Measurements from ENCODE around the gene TDP1. TPM values are rescaled to one million over a fixed set of nuclear protein-coding genes. Genes with fewer than 3 reads are reported as not detected.
"Not testable (repeated sequence)": the region's sequence is repeated elsewhere in the genome, so short reads cannot be mapped to it uniquely, and the experiment has no call there.

Gene TDP1
- total RNA-seq, 1 experiment from 2014 or later: 33.7 TPM

DNA sequence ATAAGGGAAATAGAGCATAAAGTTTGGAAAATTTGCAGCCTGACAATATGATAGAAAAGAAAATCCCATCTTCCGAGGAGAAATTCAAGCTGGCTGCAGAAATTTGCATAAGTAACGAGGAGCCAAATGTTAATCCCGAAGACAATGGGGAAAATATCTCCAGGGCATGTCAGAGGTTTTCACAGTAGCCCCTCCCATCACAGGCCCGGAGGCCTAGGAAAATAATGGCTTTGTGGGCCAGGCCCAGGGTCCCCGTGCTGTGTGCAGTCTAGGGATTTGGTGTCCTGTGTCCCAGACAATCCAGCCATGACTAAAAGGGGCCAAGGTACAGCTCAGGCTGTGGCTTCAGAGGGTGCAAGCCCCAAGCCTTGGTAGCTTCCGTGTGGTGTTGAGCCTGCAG is 133.8 kb downstream of the TDP1 start:
- DNase-seq (ENCODE audit: extremely low read depth, low read depth): not testable (repeated sequence)

DNA sequence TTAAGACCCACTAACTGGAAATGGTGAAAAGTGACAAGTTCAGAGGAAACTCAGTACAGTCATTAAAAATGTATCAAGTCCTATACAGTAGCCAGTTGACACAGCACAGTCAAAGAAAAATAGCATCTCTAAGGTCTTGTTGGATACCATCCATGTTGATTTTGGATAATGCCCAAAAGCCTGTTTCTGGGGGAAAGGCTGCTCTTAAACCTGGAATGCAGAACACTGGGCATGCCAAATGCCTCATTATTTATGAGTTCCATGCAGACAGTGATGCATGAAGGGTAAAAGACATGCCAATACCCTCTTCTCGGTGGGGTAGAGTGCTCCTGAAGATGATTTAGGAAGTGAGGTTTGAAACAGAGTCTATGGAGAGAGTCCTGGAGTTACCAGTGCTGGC is 135.7 kb downstream of the TDP1 start:
- no peak for DNase-seq (ENCODE audit: extremely low read depth, low read depth)

DNA sequence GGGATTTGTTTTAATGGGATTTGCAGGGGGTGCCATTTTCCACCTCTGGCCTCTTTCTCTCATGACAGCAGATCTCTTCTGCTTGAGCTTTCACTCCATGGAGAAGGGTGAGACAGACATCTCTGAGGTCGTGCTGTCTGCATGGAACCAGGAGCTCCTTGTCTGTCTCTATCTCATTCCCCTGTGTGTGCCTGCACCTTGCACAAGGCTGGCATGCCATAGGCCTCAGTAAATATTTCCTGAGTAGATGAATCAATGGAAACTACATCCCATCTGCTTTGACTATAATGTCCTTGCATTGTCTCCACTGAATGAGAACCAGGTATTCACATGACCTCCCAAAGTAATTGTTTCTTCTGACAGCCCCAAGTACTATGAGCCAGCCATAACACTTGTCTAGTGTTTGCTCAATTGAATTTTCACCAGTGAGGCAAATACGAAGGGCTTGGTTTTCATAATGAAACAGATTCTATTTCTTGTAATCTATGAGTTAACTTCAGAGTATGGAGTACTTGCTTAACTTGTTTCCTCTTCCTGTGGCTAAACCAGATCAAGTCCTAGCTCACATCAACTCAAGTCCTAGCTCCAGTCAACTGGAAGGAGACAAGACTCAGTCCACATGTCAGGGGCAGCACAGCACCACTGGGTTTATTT is 138.3 kb downstream of the TDP1 start:
- no peak for DNase-seq (ENCODE audit: extremely low read depth, low read depth)

Other genes starting within 250 kb of the TDP1 start
- gene EFCAB11, start 1.2 kb upstream of the TDP1 start, total RNA-seq (2014; rRNA removed; shearing (Covaris generic)): 12.2 and 18.1 TPM in 2 replicates
- gene KCNK13, start 106.1 kb downstream of the TDP1 start, total RNA-seq (2014; rRNA removed; shearing (Covaris generic)): not detected in 2 replicates